NT2/D1 (cell line): ENCODE data around the gene PTPRQ.

Experiments
- DNase-seq: peaks from one replicate; pipeline ENCODE4 v3.0.0-alpha.2; 2011; ENCODE audit warnings: low read depth, low spot score
- H3K27me3 ChIP-seq: 2 replicates; pipeline ENCODE4 v1.6.0; 2011; ENCODE audit warnings: mild to moderate bottlenecking; ENCODE audit not compliant: insufficient read length, insufficient read depth
- H3K36me3 ChIP-seq: 2 replicates; pipeline ENCODE4 v1.6.1; 2011; ENCODE audit warnings: mild to moderate bottlenecking, low read length, mixed read lengths; ENCODE audit not compliant: insufficient read depth, insufficient read length
- H3K4me1 ChIP-seq: 2 replicates; pipeline ENCODE4 v1.5.1; 2011; ENCODE audit not compliant: insufficient read depth, insufficient read length
- H3K4me3 ChIP-seq: 2 replicates; pipeline ENCODE4 v1.5.1; 2011; ENCODE audit warnings: low read depth; ENCODE audit not compliant: insufficient read length
- H3K9ac ChIP-seq: 2 replicates; pipeline ENCODE4 v1.6.0; 2011; ENCODE audit warnings: low read depth; ENCODE audit not compliant: insufficient read length
- H3K9me3 ChIP-seq: 2 replicates; pipeline ENCODE4 v1.5.1; 2011; ENCODE audit warnings: mild to moderate bottlenecking, low read length; ENCODE audit not compliant: insufficient read depth
- SUZ12 ChIP-seq: IDR thresholded peaks from 2 replicates; pipeline ENCODE4 v1.6.1; 2011; ENCODE audit not compliant: insufficient read length, insufficient read depth; ENCODE audit errors: extremely low read depth
- YY1 ChIP-seq: IDR thresholded peaks from 2 replicates; pipeline ENCODE4 v1.6.1; 2011; ENCODE audit not compliant: insufficient read length, insufficient read depth
- ZNF274 ChIP-seq: IDR thresholded peaks from 2 replicates; pipeline ENCODE4 v1.6.1; 2011; ENCODE audit warnings: mild to moderate bottlenecking, low read depth, low read length

Gene PTPRQ

GRCh38 chr12:80702889-80703805 is 259.1 kb downstream of the PTPRQ start:
- TF ChIP-seq ZNF274 (no peak), SUZ12 (no peak)
- Histone ChIP-seq H3K36me3 (no peaks in the 10 kb centered on the region), H3K27me3 (no peaks in the 10 kb centered on the region), H3K4me3 (no peak overlapping the region), H3K4me1 (no peaks in the 10 kb centered on the region), H3K9ac (no peak overlapping the region), H3K9me3 (no peaks in the 10 kb centered on the region)
- no peak for DNase-seq

- H3K9me3 ChIP-seq = peaks cover 5% of the 10 kb centered on the region; the same call in 1 of the 2 replicates
- no peaks in the 10 kb centered on the region for H3K27me3 ChIP-seq
- no peak for TF ChIP-seq SUZ12
- TF ChIP-seq ZNF274 = no peak
- TF ChIP-seq YY1 = no peak
- no peak overlapping the region for H3K9ac ChIP-seq
- H3K36me3 ChIP-seq = no peaks in the 10 kb centered on the region
- DNase-seq = no peak
- no peak overlapping the region for H3K4me3 ChIP-seq
- H3K4me1 ChIP-seq = no peaks in the 10 kb centered on the region
These were observed 260.4 kb downstream of the PTPRQ start for GRCh38 chr12:80704420-80704819.

GRCh38 chr12:80707126-80707829 is 263.2 kb downstream of the PTPRQ start, which contains the start of gene MYF6:
MYF6 (plus strand) TSS chr12:80707634; CDS start chr12:80707720, 86 bp downstream.
- H3K9me3 ChIP-seq = peaks cover 5% of the 10 kb centered on the region; the same call in 1 of the 2 replicates
- H3K27me3 ChIP-seq = no peaks in the 10 kb centered on the region
- no peak within 1 kb of the TSS for H3K4me3 ChIP-seq
- no peak for DNase-seq
- H3K4me1 ChIP-seq = no peaks in the 10 kb centered on the region
- no peak within 1 kb of the TSS for H3K9ac ChIP-seq
- no peak for TF ChIP-seq ZNF274
- TF ChIP-seq SUZ12 = no peak
- no peak for TF ChIP-seq YY1
- no peaks in the 10 kb centered on the region for H3K36me3 ChIP-seq

- Histone ChIP-seq H3K27me3 (no peaks in the 10 kb centered on the region), H3K9ac (no peak overlapping the region), H3K4me3 (no peak overlapping the region), H3K9me3 (peaks cover 5% of the 10 kb centered on the region; the same call in 1 of the 2 replicates), H3K36me3 (no peaks in the 10 kb centered on the region), H3K4me1 (no peaks in the 10 kb centered on the region)
- DNase-seq = no peak
- TF ChIP-seq SUZ12 = no peak
- no peak for TF ChIP-seq ZNF274
- no peak for TF ChIP-seq YY1
These were observed 263.8 kb downstream of the PTPRQ start for GRCh38 chr12:80707830-80708258.

GRCh38 chr12:80708259-80708974 is 264.4 kb downstream of the PTPRQ start:
- TF ChIP-seq YY1 (no peak), SUZ12 (no peak), ZNF274 (no peak)
- Histone ChIP-seq H3K9ac (no peak overlapping the region), H3K9me3 (peaks cover 5% of the 10 kb centered on the region; the same call in 1 of the 2 replicates), H3K27me3 (no peaks in the 10 kb centered on the region), H3K4me3 (no peak overlapping the region), H3K4me1 (no peaks in the 10 kb centered on the region), H3K36me3 (no peaks in the 10 kb centered on the region)
- no peak for DNase-seq

GRCh38 chr12:80708975-80709328 is 264.9 kb downstream of the PTPRQ start:
- no peaks in the 10 kb centered on the region for H3K27me3 ChIP-seq
- TF ChIP-seq SUZ12 (no peak), ZNF274 (no peak), YY1 (no peak)
- no peak overlapping the region for H3K9ac ChIP-seq
- no peak for DNase-seq
- peaks cover 5% of the 10 kb centered on the region; the same call in 1 of the 2 replicates for H3K9me3 ChIP-seq
- H3K4me1 ChIP-seq = no peaks in the 10 kb centered on the region
- no peak overlapping the region for H3K4me3 ChIP-seq
- no peaks in the 10 kb centered on the region for H3K36me3 ChIP-seq
